Islet precursor cell (in vitro differentiated cells): ENCODE results near the gene IFNA1.
"Not testable (repeated sequence)": the region's sequence is repeated elsewhere in the genome, so short reads cannot be mapped to it uniquely, and the experiment has no call there.

Source experiments
- DNase-seq: peaks from one replicate; pipeline ENCODE4 v3.0.0-alpha.2; 2018

Gene IFNA1

DNA sequence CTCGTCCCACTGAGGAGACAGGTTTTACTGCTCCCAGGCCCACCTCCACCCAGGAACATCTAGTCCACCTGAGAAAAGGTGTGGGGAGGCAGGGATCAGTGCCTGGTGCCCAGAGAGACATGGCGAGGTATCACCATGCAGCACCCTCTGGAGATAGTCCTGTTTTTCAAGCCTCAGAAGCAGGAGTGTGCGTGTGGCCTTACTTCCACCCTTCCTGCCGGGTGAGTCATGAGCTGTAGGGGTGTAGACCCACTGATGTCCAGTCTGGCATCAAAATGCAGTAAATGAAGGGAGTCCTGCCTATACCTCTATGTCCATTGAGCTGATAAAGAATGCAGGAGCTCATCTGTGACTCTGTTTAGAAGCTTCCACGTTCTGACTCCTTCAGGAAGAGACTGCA is 9.1 kb downstream of the IFNA1 start:
- not testable (repeated sequence) for DNase-seq

DNA sequence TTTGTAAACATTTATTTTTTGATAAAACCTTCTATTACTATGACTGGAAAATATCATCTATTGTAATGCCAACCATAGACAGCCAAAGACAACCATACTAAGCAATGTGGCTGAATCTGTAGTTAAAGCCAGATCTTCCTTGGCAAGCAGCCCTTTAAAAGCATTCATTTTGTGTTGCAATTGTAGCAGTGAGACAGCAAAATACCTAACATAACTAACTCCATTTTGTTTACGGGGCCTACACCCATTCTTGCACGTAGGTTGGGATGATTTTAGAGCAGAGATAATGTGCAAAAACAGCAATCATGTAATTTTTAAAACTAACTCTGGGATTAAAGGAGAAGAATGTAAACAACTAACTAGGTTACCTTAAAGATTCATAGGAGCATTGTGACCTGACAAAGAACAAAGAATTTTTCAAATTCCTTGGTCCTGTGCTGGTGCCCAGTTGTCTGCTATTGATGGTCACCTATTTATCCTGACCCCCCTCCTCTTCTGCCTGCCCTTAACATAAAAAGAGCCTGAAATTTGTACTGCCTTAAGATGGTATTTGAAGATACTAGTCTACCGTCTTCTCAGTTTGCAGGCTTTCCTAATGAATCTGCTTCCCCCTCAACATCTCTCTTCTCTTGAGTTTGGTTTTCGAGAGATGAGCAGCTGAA is 10.6 kb downstream of the IFNA1 start:
- peak; percentile 68 for DNase-seq

DNA sequence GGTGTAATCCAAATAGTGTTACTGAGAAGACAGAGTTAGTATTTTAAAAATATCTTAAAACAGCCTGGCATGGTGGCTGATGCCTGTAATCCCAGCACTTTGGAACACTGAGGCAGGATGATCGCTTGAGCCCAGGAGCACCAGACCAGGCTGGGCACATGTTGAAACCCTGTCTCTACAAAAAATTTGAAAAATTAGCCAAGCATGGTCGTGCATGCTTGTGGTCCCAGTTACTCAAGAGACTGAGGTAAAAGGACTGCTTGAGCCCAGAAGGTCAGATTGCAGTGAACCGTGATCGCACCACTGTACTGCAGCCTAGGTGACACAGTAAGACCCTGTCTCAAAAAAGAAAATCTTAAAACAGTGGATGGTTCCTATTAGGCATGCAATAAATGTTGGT is 12.4 kb downstream of the IFNA1 start:
- no peak for DNase-seq

DNA sequence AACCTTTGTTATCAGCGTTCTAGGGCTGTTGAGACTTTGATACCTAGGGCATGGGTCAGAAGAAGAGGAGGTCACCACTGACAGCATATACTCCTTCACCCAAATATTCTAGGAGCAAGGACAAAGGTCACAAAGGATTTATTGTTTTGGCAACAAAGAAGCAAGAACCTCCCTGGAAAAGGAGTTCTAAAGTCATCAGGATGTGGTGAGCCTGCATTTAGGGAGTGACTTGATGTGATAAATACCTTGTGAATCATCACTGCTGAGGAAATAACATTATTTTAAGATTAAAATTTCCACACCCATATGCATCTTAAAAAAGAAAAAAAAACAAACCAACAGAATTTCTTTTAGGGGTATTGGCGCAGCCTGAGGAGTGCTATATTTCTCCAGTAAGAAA is 13.9 kb downstream of the IFNA1 start:
- no peak for DNase-seq

DNA sequence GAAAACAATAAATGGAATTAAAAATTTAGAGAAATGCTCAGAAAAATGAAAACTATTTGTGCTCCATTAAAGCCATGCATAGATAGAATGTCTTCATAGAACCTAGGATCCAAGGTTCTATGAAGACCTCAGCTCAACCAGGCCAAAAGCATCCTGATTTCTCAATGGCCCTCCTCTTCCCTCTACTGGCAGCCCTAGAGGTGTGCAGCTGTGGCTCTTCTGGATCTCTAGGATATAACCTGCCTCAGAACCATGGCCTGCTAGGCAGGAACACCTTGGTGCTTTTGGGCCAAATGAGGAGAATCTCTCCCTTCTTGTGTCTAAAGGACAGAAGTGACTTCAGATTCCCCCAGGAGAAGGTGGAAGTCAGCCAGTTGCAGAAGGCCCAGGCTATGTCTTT is 15.1 kb downstream of the IFNA1 start:
- peak; percentile 65 for DNase-seq

DNA sequence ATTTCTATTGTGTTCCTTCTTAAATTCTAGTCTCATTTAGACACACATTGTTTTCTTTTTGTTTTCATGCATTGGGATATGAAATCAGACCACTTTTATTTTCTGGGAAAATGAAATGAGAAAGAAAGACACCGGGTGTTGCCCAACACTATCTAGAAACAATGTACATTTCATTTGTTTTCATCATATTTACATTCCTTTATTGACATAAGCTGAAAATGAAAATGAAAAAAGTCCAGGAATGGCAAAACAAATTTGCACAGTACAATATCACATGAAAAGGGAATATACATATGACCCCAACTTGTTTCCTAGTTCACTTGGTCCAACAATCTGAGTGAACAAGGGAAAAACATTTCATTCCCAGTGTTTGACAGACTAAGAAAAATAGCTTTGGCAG is 21.1 kb downstream of the IFNA1 start:
- no peak for DNase-seq

DNA sequence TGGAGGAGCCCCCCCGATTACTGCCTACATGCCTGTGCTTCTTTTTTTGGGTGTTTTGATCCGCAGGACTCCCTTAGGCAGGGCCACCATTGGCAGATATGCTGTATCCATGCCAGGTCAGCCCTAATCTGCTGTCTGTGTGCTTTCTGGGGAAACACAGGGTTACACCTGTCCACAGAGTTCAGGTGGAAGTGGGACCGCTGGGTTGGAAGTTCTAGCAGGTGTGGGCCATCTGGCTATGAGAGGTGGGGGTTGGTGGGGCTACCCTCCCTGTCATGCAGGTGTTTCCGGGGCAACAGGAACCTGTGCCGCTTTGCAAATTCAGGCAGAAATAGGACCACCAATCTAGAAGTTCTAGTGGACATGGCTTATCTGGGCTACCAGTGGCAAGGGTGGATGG is 24.9 kb downstream of the IFNA1 start:
- no peak for DNase-seq

DNA sequence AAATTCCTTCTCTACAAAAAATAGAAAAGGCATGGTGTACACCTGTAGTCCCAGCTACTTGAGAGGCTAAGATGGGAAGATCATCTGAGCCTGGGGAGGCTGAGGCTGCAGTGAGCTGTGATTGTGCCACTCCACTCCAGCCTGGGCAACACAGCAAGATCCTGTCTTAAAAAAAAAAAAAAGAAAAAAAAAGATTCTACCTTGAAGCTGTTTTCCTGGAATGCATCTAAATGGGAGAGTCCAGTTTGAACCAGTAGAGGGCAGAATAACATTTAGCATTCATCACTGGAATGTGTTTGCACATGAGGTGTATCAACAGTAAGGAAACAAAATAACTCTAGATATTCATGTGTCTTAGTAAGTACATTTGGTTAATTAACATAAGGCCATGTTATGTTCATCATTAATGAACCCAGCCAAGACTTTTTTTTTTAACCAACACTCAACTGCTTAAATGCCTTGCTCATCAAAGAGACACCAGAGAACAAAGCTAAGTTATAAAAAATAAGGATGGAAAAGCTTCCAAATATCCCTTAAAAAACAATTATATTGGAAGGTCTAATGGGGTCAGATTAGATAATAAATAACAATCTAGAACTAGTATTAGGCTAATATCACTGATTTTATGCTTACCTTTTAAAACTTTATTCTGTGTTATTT is 25.8 kb downstream of the IFNA1 start:
- DNase-seq, result no peak

DNA sequence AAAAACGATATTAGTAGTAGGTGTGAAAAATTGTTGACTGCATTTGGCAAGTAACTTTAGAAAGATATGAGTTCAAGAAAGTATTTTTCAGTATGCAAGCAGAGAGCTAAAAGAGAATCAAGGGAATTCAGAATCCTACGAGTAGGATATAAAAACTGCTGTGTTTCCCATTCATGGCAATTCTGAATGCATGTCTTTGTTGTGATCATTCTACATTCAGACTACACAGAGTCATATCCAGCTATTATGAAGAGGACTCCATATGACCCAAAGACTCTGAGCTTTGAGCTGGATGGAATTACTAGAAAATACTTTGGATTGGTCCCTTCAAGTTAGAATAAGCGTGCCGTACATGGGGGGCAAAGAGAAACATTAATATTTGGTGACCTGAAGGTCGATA is 29.9 kb downstream of the IFNA1 start:
- DNase-seq, result no peak

DNA sequence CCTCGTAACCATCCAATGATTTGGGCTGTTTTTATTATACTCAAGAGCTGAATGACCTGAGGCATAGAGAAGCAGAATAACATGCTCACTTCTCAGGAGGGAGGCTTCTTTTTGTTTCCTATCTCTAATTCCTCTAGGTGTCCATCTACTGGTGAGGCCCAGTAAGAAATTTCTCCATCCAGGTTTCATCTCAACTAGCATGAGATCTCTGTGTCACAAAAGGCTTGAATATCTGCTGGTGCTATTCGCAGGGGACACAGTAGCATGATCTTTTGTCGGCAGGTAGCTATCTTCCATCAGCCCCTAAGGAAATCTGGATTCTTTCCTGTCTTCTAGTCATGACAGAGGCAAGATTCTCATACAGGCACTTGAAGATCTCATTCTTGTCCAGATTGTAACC is 33.0 kb downstream of the IFNA1 start:
- no peak for DNase-seq

DNA sequence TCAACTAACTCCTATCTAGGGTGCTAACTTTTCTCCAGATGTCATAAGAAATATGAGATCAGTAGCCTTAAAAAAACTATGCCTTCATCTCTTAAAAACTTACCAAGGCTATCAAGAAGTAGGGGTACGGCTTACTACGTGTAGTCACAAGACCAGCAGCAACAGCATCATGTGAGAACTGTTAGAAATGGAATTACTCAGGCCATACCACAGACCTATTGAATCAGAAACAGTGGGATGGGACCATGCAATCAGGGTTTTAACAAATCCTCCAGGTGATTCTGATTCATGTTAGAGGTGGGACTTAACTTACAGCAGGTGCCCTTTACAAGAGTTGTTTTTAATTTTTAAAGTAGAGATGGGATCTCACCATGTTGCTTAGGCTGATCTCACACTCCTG is 37.2 kb downstream of the IFNA1 start:
- DNase-seq, result no peak

DNA sequence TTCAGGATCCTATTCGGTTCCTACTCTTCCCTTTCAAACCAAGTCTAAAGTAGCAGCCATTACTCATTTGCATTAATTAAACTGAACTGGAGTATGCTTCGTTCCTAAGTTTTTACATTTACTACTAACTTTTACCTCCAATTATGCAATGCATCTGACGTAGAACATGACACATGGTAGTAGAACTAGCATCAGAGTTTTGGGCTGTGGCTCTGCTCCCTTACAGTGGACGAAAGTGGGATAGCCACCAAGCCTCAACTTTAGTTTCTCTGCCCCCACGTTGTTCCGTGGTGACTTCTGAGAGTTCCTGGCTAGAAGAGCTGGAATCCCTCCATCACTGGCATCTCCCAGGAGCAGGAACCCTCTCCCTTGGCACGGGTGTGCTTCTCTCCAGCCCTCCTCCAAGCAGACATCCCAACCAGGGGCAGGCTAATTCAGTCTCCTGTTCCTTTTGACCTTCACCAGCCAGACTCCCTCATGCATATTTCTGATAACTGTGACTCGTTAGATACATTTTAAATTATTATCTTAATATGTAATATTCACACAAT is 39.0 kb downstream of the IFNA1 start:
- DNase-seq, result no peak

DNA sequence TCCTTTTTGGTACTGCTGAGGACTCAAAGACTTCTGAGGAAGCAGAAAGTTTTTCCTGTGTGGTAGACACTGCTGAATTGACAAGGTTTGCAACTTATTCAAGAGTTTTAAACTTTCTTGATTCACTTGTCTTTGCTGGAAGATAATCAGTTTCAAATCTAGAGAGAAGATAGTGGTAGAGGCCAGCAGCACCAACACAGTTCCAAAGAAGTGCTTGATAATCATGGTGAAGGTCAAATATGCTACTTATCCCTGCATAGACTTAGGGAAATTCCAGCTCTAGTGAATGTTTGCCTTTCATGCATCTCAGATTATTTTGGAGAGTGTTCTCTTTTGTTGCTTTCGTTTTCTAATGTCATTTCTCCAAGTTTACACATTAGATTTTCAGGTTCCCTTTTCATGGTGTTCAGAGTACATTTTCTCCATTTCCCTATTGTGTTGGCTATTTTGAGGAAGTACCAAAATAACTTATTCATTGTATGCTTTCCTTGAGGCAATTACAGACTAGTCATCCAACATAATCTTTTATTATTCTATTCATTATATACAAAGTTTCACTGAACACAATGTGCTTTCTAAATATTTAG is 41.3 kb downstream of the IFNA1 start:
- DNase-seq, result no peak

DNA sequence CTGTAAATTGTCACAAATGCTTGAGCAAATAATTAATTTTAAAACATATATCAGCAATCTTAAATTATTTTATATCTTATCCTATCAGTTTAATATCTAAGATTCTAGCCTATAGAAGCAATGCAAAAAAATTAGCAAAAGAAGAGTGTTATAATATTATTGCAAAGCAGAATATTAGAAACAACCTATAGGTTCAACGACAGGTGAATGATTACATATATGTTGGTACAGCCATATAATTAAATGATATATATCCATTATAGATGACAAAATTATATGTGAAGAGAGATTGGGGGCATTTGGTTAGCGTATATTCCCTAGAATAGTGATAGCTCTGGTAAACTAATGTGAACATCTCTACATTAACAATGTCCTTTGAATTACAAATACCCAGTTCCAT is 42.0 kb downstream of the IFNA1 start, which contains the start of gene IFNE:
IFNE (minus strand) TSS at position 101 of the 400 bp plus-strand sequence. CDS start 619 bp downstream, outside the sequence.
- DNase-seq, result no peak
